TTC549 (cell line): ENCODE data around the gene SUMO2.

ENCODE experiments used
- FAIRE-seq: peaks from 2 replicates; lab custom pipeline; 2012; peaks lifted over from hg19 to GRCh38; lab: Jason Lieb, UNC

Gene SUMO2

GRCh38 chr17:75124041-75124818 lies 58.5 kb downstream of the SUMO2 start:
- FAIRE-seq, result no peak

- no peak for FAIRE-seq
Measured at GRCh38 chr17:75118307-75118706, 64.5 kb downstream of the SUMO2 start.

GRCh38 chr17:75116737-75117136 lies 66.0 kb downstream of the SUMO2 start:
- no peak for FAIRE-seq
